HCT116 (cell line): ENCODE data around the gene SFR1. TPM values are rescaled to one million over a fixed set of nuclear protein-coding genes. Genes with fewer than 3 reads are reported as not detected.

Experiments
- ATAC-seq: fragments of 200-7000 bp; cut with Tn5 transposase; 2 replicates; pipeline ENCODE4 v1.9.1; 2020; ENCODE audit warnings: mild to moderate bottlenecking, moderate library complexity
- BruUV-seq: library from RNA; stranded (reverse); fragments of 400-500 nt; replicated peaks from 2 replicates; lab custom pipeline; 2021; lab: Mats Ljungman, UMichigan
- CTCF ChIA-PET: fragments of 300-600 bp; sonication (Branson Sonifier 250); formaldehyde crosslinking; loops from one replicate; lab custom pipeline; 2021; ENCODE audit warnings: antibody characterized with exemption; lab: Charles Lee
- POLR2A ChIA-PET: fragments of 300-600, 350-600 bp; sonication (Branson Sonifier 250); formaldehyde crosslinking; loops from one replicate; lab custom pipeline; 2021; ENCODE audit warnings: antibody characterized with exemption; lab: Charles Lee
- RAD21 ChIA-PET, 2 experiments: fragments of 300-600 bp; sonication (Branson Sonifier 250); formaldehyde crosslinking; loops; one replicate each; lab custom pipeline; 2023; ENCODE audit warnings: low total read pairs in 2 of 2; ENCODE audit not compliant: uncharacterized antibody in 2 of 2, unreplicated experiment in 2 of 2, low non-redundant PET in 1 of 2; lab: Charles Lee
- DNase-seq: peaks from one replicate; pipeline ENCODE4 v3.0.0-alpha.2; 2010; ENCODE audit warnings: low read depth, low spot score
- H2AFZ ChIP-seq: fragments of 200-600 bp; shearing (Covaris generic), sonication (generic); 2 replicates; pipeline ENCODE4 v1.6.1; 2017; ENCODE audit warnings: low read depth, mixed run types, mixed read lengths, antibody characterized with exemption, low read length; ENCODE audit not compliant: poor library complexity, severe bottlenecking
- H3K27ac ChIP-seq: 2 replicates; pipeline ENCODE4 v1.5.1; 2012; ENCODE audit warnings: low read depth, low read length
- H3K27me3 ChIP-seq: fragments of 200-600 bp; sonication (generic); 2 replicates; pipeline ENCODE4 v1.6.1; 2016; ENCODE audit warnings: mixed run types, low read length, mixed read lengths; ENCODE audit not compliant: insufficient read depth
- H3K36me3 ChIP-seq, 2 experiments: fragments of 200-500 bp in 1 of 2; fragments of 200-600 bp in 1 of 2; sonication (Bioruptor generic) in 1 of 2; sonication (generic) in 1 of 2; 2 replicates each; pipeline versions ENCODE4 v1.5.1 to v1.6.1; 2014 to 2016; ENCODE audit warnings: low read length in 2 of 2, inconsistent platforms in 1 of 2, mixed read lengths in 1 of 2, mixed run types in 1 of 2; ENCODE audit not compliant: insufficient read depth in 2 of 2, control insufficient read depth in 1 of 2
- H3K4me1 ChIP-seq, 2 experiments: fragments of 200-600 bp in 1 of 2; sonication (generic) in 1 of 2; 2 replicates each; pipeline versions ENCODE4 v1.5.1 to v1.6.1; 2012 to 2017; ENCODE audit warnings: low read length in 2 of 2, inconsistent platforms in 1 of 2, mild to moderate bottlenecking in 1 of 2, mixed read lengths in 1 of 2, mixed run types in 1 of 2, moderate library complexity in 1 of 2; ENCODE audit not compliant: insufficient read depth in 2 of 2, control insufficient read depth in 1 of 2
- H3K4me2 ChIP-seq: fragments of 200-600 bp; sonication (generic); 2 replicates; pipeline ENCODE4 v1.6.1; 2017; ENCODE audit warnings: mixed run types, low read length, mixed read lengths
- H3K4me3 ChIP-seq, 2 experiments: fragments of 200-600 bp in 1 of 2; sonication (generic) in 1 of 2; replicated peaks in 1 of 2; 2 replicates each; pipeline ENCODE4 v1.5.1; 2011 to 2016; ENCODE audit warnings: low read length in 2 of 2, control low read depth in 1 of 2, low read depth in 1 of 2, mild to moderate bottlenecking in 1 of 2, mixed read lengths in 1 of 2, mixed run types in 1 of 2
- H3K79me2 ChIP-seq: fragments of 200-600 bp; sonication (generic); 2 replicates; pipeline ENCODE4 v1.6.1; 2017; ENCODE audit warnings: mild to moderate bottlenecking, mixed run types, low read length, moderate library complexity, mixed read lengths; ENCODE audit not compliant: insufficient read depth
- H3K9ac ChIP-seq: fragments of 200-600 bp; sonication (generic); 2 replicates; pipeline ENCODE4 v1.6.1; 2016; ENCODE audit warnings: low read length, mixed read lengths
- H3K9me2 ChIP-seq: fragments of 200-600 bp; sonication (generic), shearing (Covaris generic); 2 replicates; pipeline ENCODE4 v1.6.1; 2017; ENCODE audit warnings: mixed run types, mild to moderate bottlenecking, moderate library complexity; ENCODE audit not compliant: insufficient read depth
- H3K9me3 ChIP-seq, 2 experiments: fragments of 200-500 bp in 1 of 2; fragments of 200-600 bp in 1 of 2; sonication (Bioruptor generic) in 1 of 2; sonication (generic) in 1 of 2; 2 replicates each; pipeline ENCODE4 v1.6.1; 2014 to 2017; ENCODE audit warnings: low read length in 2 of 2, mixed read lengths in 2 of 2, inconsistent platforms in 1 of 2, low read depth in 1 of 2, mild to moderate bottlenecking in 1 of 2, mixed run types in 1 of 2, moderate library complexity in 1 of 2; ENCODE audit not compliant: control insufficient read depth in 1 of 2, insufficient read depth in 1 of 2
- H4K20me1 ChIP-seq: fragments of 200-600 bp; sonication (generic), shearing (Covaris generic); 2 replicates; pipeline ENCODE4 v1.6.1; 2017; ENCODE audit warnings: mixed run types, mild to moderate bottlenecking, moderate library complexity; ENCODE audit not compliant: insufficient read depth
- intact Hi-C: fragments of 100-400 bp; cut with micrococcal nuclease; formaldehyde crosslinking; loops from 2 replicates; pipeline ENCODE4 v1.10.0; 2022
- total RNA-seq: library from RNA; stranded (reverse); gene quantifications from one replicate; pipeline ENCODE4 v1.2.1, GENCODE V29; 2021; ENCODE audit not compliant: unreplicated experiment
- TF ChIP-seq, protein P1 (sequence below): IDR thresholded peaks from 2 replicates; pipeline ENCODE4 v1.6.1; 2011; ENCODE audit warnings: mild to moderate bottlenecking, low read length, moderate library complexity; ENCODE audit not compliant: insufficient replicate concordance; ENCODE audit errors: extremely low read depth
- TF ChIP-seq, protein P2 (sequence below): IDR thresholded peaks from 2 replicates; pipeline ENCODE4 v1.6.1; 2012; ENCODE audit warnings: low read depth

SFR1 gene
- total RNA-seq, 1 experiment from 2014 or later = 38.5 TPM

DNA sequence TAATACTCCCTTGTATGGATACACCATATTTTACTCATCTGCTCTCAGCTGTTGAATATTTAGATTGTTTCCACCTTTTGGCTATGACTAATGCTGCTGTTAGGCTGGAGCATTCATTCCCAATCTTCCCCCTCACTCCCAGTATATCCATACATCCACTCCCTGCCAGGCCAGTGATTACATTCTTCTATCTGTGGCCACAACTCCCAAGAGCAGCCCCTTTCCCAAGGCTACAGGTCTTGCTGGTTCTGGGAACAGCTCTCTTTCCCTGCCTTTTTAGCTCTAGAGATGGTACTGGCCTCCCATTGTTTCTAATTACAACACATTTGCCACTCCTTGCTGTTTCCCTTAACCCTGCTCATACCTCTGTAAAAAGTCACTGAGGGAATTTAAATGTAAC lies 28.2 kb downstream of the SFR1 start:
- intact Hi-C loops = no loop called here
- ChIA-PET POLR2A (no interaction called here), RAD21 (no interaction called here), CTCF (no interaction called here)
- no peak for ATAC-seq
- H3K9ac ChIP-seq = no peak overlapping the region
- H3K9me2 ChIP-seq = no peaks in the 10 kb centered on the region
- H3K9me3 ChIP-seq = peaks cover 16% of the 10 kb centered on the region in 2 experiments; a peak in 3 of 4 replicates
- H3K36me3 ChIP-seq = 0 out of 4 replicates have a peak, but pooled peaks cover 0 to 4% of the 10 kb centered on the region in 2 experiments
- no peak overlapping the region for H2AFZ ChIP-seq
- BruUV-seq = no TSS peak
- no peaks in the 10 kb centered on the region for H3K27me3 ChIP-seq
- H3K79me2 ChIP-seq = no peaks in the 10 kb centered on the region
- no peak for DNase-seq
- no peaks in the 10 kb centered on the region for H3K4me1 ChIP-seq
- TF ChIP-seq, protein P1, sequence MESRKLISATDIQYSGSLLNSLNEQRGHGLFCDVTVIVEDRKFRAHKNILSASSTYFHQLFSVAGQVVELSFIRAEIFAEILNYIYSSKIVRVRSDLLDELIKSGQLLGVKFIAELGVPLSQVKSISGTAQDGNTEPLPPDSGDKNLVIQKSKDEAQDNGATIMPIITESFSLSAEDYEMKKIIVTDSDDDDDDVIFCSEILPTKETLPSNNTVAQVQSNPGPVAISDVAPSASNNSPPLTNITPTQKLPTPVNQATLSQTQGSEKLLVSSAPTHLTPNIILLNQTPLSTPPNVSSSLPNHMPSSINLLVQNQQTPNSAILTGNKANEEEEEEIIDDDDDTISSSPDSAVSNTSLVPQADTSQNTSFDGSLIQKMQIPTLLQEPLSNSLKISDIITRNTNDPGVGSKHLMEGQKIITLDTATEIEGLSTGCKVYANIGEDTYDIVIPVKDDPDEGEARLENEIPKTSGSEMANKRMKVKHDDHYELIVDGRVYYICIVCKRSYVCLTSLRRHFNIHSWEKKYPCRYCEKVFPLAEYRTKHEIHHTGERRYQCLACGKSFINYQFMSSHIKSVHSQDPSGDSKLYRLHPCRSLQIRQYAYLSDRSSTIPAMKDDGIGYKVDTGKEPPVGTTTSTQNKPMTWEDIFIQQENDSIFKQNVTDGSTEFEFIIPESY = no peak
- TF ChIP-seq, protein P2, sequence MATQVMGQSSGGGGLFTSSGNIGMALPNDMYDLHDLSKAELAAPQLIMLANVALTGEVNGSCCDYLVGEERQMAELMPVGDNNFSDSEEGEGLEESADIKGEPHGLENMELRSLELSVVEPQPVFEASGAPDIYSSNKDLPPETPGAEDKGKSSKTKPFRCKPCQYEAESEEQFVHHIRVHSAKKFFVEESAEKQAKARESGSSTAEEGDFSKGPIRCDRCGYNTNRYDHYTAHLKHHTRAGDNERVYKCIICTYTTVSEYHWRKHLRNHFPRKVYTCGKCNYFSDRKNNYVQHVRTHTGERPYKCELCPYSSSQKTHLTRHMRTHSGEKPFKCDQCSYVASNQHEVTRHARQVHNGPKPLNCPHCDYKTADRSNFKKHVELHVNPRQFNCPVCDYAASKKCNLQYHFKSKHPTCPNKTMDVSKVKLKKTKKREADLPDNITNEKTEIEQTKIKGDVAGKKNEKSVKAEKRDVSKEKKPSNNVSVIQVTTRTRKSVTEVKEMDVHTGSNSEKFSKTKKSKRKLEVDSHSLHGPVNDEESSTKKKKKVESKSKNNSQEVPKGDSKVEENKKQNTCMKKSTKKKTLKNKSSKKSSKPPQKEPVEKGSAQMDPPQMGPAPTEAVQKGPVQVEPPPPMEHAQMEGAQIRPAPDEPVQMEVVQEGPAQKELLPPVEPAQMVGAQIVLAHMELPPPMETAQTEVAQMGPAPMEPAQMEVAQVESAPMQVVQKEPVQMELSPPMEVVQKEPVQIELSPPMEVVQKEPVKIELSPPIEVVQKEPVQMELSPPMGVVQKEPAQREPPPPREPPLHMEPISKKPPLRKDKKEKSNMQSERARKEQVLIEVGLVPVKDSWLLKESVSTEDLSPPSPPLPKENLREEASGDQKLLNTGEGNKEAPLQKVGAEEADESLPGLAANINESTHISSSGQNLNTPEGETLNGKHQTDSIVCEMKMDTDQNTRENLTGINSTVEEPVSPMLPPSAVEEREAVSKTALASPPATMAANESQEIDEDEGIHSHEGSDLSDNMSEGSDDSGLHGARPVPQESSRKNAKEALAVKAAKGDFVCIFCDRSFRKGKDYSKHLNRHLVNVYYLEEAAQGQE = no peak
- H4K20me1 ChIP-seq = no peaks in the 10 kb centered on the region
- H3K4me2 ChIP-seq = no peak overlapping the region
- H3K27ac ChIP-seq = no peak overlapping the region
- H3K4me3 ChIP-seq = no peak overlapping the region
